Ascending aorta (tissue), 2 donors: Measurements from ENCODE around the gene RAB17. TPM values are rescaled to one million over a fixed set of nuclear protein-coding genes. Genes with fewer than 3 reads are reported as not detected.

Experiments
- DNase-seq, 2 donors: peaks; one replicate each; pipeline ENCODE4 v3.0.0-alpha.2; 2019; ENCODE audit warnings: low spot score in 2 of 2
- H3K27ac ChIP-seq, 2 donors: fragments of 200-600 bp; sonication (generic); one replicate each; pipeline ENCODE4 v1.5.1; 2016 to 2017; ENCODE audit warnings: mild to moderate bottlenecking in 1 of 2
- H3K27me3 ChIP-seq: fragments of 200-600 bp; sonication (generic); one replicate; pipeline ENCODE4 v1.5.1; 2017
- H3K36me3 ChIP-seq, 2 donors: fragments of 200-600 bp; sonication (generic); one replicate each; pipeline ENCODE4 v1.5.1; 2016
- H3K4me1 ChIP-seq, 2 donors: fragments of 200-600 bp; sonication (generic); one replicate each; pipeline ENCODE4 v1.5.1; 2016 to 2017; ENCODE audit warnings: mild to moderate bottlenecking in 1 of 2
- H3K4me3 ChIP-seq, 2 donors: fragments of 200-600 bp; sonication (generic); one replicate each; pipeline ENCODE4 v1.5.1; 2016 to 2017; ENCODE audit warnings: mild to moderate bottlenecking in 1 of 2
- H3K9me3 ChIP-seq, 2 donors: fragments of 200-600 bp; sonication (generic); one replicate each; pipeline ENCODE4 v1.5.1; 2016
- CTCF ChIP-seq, 3 experiments: fragments of 200-600 bp in 2 of 3; fragments of 450-650 bp in 1 of 3; sonication (generic) in 2 of 3; IDR thresholded peaks; one replicate each; pipeline ENCODE4 v1.5.1; 2016 to 2019; ENCODE audit warnings: antibody characterized with exemption in 3 of 3, mild to moderate bottlenecking in 1 of 3, moderate library complexity in 1 of 3
- intact Hi-C: fragments of 100-400 bp; cut with DNase I; formaldehyde crosslinking; loops from one replicate; pipeline ENCODE4 v1.15.1; 2023
- total RNA-seq: library from RNA; depleted of rRNA; stranded (reverse); fragments of >200 nt; gene quantifications from one replicate; pipeline ENCODE4 v1.1.0, GENCODE V29; 2016

RAB17 gene
- total RNA-seq, 1 donor from 2014 or later: 0.32 TPM

GRCh38 chr2:237625777-237626176 lies 35.2 kb upstream of the RAB17 start:
- H3K4me1 ChIP-seq: peaks cover 11 to 33% of the 10 kb centered on the region in 2 donors
- DNase-seq: no peak
- intact Hi-C loops: no loop called here

GRCh38 chr2:237625216-237625705 lies 34.7 kb upstream of the RAB17 start:
- Histone ChIP-seq H3K27me3 (no peaks in the 10 kb centered on the region), H3K4me3 (no peak overlapping the region), H3K36me3 (no peaks in the 10 kb centered on the region), H3K4me1 (peaks cover 6 to 28% of the 10 kb centered on the region in 2 donors), H3K27ac (peak overlapping the region; percentile 94 to 99), H3K9me3 (no peaks in the 10 kb centered on the region)
- DNase-seq: no peak
- no peak for TF ChIP-seq CTCF (IDR thresholded peaks at IDR 0.05)
- intact Hi-C loops: no loop called here

More at GRCh38 chr2:237625777-237626176, 35.2 kb upstream of the RAB17 start:
- H3K27me3 ChIP-seq: no peaks in the 10 kb centered on the region
- TF ChIP-seq CTCF (IDR thresholded peaks at IDR 0.05): no peak
- H3K9me3 ChIP-seq: no peaks in the 10 kb centered on the region
- H3K36me3 ChIP-seq: no peaks in the 10 kb centered on the region
- H3K27ac ChIP-seq: peak overlapping the region; percentile 94 to 99
- no peak overlapping the region for H3K4me3 ChIP-seq

GRCh38 chr2:237624565-237624964 lies 34.0 kb upstream of the RAB17 start:
- intact Hi-C loops: no loop called here
- TF ChIP-seq CTCF (IDR thresholded peaks at IDR 0.05): no peak
- Histone ChIP-seq H3K9me3 (no peaks in the 10 kb centered on the region), H3K27ac (peak overlapping the region; percentile 17 to 99), H3K4me1 (peaks cover 4 to 21% of the 10 kb centered on the region in 2 donors), H3K27me3 (no peaks in the 10 kb centered on the region), H3K36me3 (no peaks in the 10 kb centered on the region), H3K4me3 (no peak overlapping the region)
- no peak for DNase-seq

- H3K4me1 ChIP-seq: peaks cover 0 to 19% of the 10 kb centered on the region in 2 donors
- no peak for DNase-seq
Observed at GRCh38 chr2:237623428-237624403, 33.2 kb upstream of the RAB17 start.

GRCh38 chr2:237618449-237618848 lies 27.9 kb upstream of the RAB17 start:
- Histone ChIP-seq H3K4me1 (peaks cover 13 to 51% of the 10 kb centered on the region in 2 donors), H3K27ac (peak overlapping the region; percentile 89 to 93), H3K9me3 (no peaks in the 10 kb centered on the region), H3K4me3 (no peak overlapping the region), H3K36me3 (no peaks in the 10 kb centered on the region), H3K27me3 (no peaks in the 10 kb centered on the region)
- no peak for TF ChIP-seq CTCF (IDR thresholded peaks at IDR 0.05)
- no peak for DNase-seq
- intact Hi-C loops: loop anchor here (2.0 kb wide), 1 partner anchor 76 kb away; no protein-coding TSS in a partner anchor

More at GRCh38 chr2:237623428-237624403, 33.2 kb upstream of the RAB17 start:
- Histone ChIP-seq H3K9me3 (no peaks in the 10 kb centered on the region), H3K4me3 (no peak overlapping the region), H3K36me3 (no peaks in the 10 kb centered on the region), H3K27me3 (no peaks in the 10 kb centered on the region), H3K27ac (peak overlapping the region in 1 of 2 donors; percentile 17)
- no peak for TF ChIP-seq CTCF (IDR thresholded peaks at IDR 0.05)
- intact Hi-C loops: no loop called here
